Stimulated activated CD8-positive, alpha-beta memory T cell treated with anti-CD3 and anti-CD28 coated beads, Interleukin-15, amount 100 ng/mL, for 24 hours (primary cell): ENCODE measurements around the gene ASXL1.

ENCODE experiments used
- DNase-seq: peaks from one replicate; pipeline ENCODE4 v3.0.0-alpha.2; 2020; ENCODE audit warnings: low read depth

ASXL1 gene

GRCh38 chr20:32480371-32481241 lies 122.5 kb downstream of the ASXL1 start:
- DNase-seq: no peak

- no peak for DNase-seq
These were observed 123.4 kb downstream of the ASXL1 start for GRCh38 chr20:32481311-32482142.

- DNase-seq: no peak
These were observed 124.0 kb downstream of the ASXL1 start for GRCh38 chr20:32482143-32482441.

GRCh38 chr20:32482442-32483261 lies 124.5 kb downstream of the ASXL1 start:
- DNase-seq: no peak

GRCh38 chr20:32483351-32484224 lies 125.5 kb downstream of the ASXL1 start:
- DNase-seq: peak; percentile 18

- no peak for DNase-seq
These were observed 126.3 kb downstream of the ASXL1 start for GRCh38 chr20:32484225-32484957.

- DNase-seq: no peak
These were observed 127.0 kb downstream of the ASXL1 start for GRCh38 chr20:32484958-32485769.

- no peak for DNase-seq
These were observed 127.8 kb downstream of the ASXL1 start for GRCh38 chr20:32485770-32486478.

GRCh38 chr20:32487381-32487780 lies 129.2 kb downstream of the ASXL1 start:
- DNase-seq: no peak

GRCh38 chr20:32488066-32488838 lies 130.1 kb downstream of the ASXL1 start:
- DNase-seq: no peak
